Islet of Langerhans (tissue), 1 donor: ENCODE measurements around the gene CCL24.
"Not testable (repeated sequence)": the region's sequence is repeated elsewhere in the genome, so short reads cannot be mapped to it uniquely, and the experiment has no call there.

ENCODE experiments used
- FAIRE-seq: peaks from one replicate; lab custom pipeline; 2011; peaks lifted over from hg19 to GRCh38; lab: Jason Lieb, UNC

CCL24 gene

DNA sequence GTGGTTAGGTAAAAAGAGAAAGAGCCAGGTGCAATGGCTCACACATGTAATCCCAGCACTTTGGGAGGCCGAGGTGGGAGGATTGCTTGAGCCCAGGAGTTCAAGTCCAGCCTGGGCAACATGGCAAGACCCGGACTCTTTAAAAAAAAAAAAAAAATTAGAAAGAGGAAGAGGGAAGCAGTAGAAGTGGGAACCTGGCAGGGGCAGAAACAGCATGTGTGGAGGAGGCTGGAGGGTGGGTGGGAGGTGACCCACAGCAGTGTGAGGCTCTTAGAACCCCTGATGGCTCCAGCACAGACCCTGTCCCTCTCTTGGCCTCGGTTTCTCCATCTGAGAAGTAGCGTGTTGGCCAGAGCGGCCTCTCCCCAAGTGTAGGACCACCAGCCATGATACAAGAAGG lies 4.9 kb upstream of the CCL24 start:
- FAIRE-seq: no peak

DNA sequence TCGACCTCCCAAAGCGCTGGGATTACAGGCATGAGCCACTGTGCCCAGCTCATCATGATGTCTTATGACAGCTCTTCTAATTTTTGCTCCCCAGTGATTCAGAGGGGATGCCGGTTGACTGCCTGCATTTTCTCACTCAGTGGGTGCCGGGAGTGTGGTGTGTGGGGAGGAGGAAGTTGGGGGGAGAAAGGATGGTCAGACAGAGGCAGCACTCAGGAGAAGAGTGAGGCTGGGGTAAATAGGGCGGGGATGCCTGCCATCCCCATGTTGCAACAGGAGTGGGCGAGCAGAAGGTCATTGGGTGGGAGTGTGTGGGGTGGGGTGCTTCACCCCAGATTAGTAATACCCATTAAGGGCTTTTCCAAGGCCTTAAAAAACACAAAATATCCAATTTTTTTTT lies 3.5 kb upstream of the CCL24 start:
- no peak for FAIRE-seq

DNA sequence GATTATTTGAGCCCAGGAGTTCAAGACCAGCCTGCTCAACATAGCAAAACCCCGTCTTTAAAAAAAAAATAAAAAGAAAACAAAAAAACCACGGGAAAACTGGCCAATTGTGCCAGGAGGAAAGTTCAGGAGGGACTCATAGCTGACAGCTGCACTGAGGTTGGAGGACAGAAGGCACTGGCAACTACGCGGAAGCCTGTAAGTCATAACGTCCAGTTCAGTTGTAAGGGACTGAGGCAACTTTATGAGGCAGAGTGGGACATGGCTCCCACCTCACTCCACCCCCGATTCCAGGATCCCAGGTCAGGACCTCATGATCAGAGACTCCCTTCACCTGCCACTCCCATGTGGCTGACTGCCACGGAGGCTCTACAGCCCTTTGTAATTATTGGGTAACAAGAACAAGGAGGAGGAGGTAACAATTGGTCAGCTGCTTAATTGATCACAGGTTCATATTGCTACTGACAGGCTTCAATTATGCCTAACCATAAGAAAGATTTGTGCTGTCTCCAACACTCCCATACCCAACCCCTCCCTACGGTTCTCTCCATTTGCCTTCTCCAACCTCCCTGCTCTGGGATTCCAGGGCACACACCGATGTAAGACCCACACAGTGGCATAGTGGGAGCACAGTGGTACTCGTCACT lies 1.9 kb upstream of the CCL24 start:
- no peak for FAIRE-seq

DNA sequence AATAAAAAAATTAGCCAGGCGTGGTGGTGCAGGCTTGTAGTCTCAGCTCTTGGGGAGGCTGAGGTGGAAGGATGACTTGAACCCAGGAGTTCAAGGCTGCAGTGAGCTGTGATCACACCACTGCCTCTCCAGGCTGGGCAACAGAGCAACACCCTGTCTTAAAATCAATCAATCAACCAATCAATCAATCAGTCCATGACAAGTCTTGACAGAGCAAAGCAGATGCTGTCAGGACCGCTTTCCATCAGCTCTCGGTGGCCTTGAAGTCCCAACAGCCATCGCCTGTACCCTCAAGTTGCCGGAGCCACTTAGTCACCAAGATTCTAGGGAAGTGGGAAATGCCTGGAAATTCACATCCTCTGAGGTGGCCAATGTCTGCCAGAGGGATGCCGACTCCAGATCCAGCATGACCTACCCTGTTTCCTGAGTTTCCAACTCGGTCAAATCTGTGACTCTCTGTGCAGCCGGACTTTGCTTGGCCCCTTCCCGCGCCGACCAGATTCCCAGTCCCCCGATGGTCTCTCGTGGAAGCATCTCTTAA lies 871 bp upstream of the CCL24 start:
- FAIRE-seq: no peak

DNA sequence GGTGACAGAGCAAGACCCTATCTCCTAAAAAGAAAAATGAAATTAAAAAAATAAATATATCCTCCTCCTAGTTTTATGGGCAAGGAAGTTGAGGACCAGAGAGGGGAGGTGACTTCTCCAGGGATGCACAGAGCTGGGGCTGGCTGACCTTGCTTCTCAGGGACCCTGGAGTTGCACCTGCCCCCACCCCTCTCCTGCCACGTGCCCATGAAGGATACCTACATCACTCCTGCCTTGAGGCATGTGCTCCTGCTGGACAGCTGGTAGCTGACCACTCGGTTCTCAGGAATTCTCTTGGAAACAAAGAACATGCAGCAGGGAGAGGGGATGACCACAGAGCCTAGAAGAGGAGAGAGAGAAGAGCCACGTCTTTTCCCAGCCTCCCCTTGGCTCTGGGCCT lies 522 bp downstream of the CCL24 start:
- no peak for FAIRE-seq

DNA sequence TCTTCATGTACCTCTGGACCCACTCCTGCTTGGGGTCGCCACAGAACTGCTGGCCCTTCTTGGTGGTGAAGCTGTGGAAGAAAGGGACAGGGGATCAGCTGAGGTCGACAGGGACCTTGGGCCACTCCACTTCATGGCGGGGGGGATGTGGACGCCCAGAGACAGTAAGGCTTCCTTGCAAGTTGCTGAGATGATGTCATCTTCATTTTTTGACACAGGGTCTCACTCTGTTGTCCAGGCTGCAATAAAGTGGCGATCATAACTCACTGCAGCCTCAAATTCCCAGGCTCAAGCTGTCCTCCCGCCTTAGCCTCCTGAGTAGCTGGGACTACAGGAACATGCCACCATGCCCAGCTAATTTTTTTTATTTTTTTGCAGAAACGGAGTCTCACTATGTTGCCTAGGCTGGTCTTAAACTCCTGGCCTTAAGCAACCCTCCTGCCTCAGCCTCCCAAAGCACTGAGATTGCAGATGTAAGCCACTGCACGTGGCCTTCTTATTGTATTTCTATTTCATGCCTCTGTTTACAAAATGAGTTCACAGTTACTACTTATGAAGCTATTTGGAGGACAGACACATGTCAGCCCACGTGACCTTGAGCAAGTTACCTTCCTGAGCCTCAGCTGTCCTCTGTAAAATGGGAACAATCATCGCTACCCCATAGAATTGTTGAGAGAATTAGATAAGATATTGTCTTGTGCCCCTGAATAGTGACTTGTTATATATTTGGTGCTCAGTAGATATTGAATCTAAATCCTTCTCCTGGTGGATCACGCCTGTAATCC lies 1.5 kb downstream of the CCL24 start:
- no peak for FAIRE-seq

DNA sequence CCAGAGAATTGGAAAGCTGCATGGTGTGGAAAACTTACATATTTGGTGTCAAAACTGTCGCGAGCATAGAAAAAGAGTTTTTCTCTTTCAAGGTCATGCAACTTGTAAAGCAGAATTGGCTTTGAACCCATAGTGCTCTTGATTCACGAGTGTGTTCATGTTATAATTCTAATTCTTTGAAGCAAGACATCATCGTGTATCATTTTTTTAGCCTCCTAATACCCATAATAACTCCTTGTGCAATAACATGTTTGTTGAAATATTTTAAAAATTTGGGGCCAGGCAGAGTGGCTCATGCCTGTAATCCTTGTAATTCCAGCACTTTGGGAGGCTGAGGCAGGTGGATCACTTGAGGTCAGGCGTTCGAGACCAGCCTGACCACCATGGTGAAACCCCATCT lies 4.2 kb downstream of the CCL24 start:
- no peak for FAIRE-seq

DNA sequence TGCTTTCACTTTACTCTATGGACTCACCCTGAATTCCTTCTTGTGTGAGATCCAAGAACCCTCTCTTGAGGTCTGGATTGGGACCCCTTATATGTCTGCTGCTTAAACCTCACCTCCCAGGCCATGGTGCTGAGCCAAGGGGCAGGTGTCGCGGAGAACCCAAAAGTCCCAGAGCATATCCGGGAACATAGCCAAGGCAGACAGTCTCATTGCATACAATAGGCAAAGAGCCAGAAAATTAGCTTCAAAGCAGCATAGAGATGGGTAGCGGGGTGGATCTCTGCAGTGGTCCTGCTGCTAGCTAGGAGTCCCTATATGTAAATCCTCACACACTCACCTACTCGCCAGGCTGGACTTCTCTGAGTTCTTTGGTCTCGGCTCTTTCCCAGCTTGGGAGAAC lies 5.5 kb downstream of the CCL24 start:
- FAIRE-seq: no peak

DNA sequence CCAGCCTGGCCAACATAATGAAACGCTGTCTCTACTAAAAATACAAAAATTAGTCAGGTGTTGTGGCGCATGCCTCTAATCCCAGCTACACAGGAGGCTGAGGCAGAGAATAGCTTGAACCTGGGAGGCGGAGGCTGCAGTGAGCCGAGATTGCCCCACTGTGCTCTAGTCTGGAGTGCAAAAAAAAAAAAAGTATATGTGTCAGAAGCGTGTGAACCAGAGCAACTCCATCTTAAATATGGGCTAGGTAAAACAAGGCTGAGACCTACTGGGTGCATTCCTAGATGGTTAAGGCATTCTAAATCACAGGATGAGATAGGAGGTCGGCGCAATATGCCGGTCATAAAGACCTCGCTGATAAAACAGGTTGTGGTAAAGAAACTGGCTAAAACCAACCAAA lies 6.2 kb downstream of the CCL24 start:
- no peak for FAIRE-seq

DNA sequence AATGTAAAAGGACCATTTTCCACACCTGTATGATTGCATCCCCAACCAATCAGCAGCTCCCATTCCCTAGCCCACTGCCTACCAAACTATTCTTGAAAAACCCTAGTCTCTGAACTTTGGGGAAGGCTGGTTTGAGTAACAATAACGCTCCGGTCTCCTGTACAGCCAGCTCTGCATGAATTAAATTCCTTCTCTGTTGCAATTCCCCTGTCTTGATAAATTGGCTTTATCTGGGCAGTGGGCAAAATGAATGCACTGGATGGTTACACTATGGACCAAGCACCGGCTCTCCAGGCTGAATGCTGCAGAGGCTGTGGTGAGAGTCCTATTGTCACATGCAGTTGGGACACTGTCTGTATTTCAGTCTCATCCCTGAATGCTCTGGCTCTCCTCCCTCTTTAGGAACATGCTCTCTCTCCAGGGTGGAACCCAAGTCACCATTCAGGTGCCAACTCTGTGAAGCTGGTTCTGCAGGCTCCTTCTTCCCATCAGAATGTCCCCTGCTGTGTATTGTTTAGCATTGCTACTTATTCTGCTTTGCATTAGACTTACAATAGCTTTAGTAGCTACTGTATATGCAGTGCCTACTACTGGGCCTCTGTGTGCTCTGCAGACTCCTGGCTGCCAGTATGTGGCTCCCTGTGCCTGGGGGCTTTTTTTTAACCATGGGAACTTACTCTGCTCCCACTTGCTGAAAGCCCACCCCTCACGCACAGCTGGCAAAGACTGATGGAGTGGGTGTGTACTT lies 6.9 kb downstream of the CCL24 start:
- no peak for FAIRE-seq

DNA sequence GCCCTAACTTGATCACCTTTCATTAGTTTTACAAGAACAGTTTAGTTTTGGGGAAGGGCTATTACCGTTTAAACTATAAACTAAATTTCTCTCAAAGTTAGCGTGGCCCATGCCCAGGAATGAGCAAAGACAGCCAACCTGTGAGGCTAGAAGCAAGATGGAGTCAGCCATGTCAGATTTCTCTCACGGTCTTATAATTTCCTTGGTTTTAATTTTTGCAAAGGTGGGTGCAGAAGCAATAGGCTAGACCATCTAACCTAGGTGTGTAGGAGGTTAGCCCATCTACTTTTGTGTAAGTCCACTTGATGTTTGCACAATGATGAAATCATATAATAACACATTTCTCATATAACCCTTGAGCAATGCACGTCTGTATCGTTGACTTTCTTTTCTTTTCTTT lies 8.9 kb downstream of the CCL24 start:
- no peak for FAIRE-seq

DNA sequence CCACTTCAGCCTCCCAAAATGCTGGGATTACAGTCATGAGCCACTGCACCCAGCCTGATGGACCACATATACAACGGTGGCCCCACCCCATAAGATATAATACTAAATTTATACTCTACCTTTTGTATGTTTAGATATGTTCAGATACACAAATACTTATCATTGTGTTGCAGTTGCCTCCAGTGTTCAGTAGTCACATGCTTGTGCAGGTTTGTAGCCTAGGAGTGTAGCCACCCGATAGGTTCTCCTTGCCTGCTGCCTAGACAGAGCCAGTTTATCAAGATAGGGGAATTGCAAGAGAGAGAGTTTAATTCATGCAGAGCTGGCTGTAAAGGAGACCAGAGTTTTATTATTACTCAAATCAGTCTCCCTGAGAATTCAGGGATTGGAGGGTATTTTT lies 9.6 kb downstream of the CCL24 start:
- no peak for FAIRE-seq

DNA sequence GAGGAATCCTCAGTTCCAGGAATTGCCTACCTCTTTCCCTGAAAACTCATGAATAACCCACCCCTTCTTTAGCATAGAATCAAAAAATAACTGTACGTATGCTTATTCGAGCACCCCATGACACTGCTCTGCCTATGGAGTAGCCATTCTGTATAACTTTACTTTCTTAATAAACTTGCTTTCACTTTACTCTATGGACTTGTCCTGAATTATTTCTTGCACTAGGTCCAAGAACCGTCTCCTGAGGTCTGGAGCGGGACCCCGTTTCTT lies 11.1 kb downstream of the CCL24 start:
- FAIRE-seq: no peak

DNA sequence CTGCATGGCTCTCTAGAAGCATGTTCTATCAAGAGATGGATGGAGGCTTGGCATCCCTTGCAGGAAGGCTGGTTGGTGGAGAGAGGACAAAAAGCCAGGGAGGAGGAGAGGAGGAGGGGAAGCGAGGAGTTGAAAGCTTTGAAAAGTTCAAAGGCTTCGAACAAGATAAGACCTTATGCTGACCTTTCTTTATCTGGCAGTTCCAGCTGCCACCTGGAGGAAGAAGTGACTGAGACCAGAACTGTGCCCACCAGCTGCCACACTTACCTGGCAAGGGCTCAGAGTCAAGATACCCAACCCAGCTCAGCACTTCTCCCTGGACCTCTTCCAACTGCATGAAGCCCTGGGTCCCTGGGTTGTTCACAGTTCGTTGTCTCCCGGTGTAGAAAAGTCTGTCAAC lies 14.8 kb downstream of the CCL24 start:
- no peak for FAIRE-seq

DNA sequence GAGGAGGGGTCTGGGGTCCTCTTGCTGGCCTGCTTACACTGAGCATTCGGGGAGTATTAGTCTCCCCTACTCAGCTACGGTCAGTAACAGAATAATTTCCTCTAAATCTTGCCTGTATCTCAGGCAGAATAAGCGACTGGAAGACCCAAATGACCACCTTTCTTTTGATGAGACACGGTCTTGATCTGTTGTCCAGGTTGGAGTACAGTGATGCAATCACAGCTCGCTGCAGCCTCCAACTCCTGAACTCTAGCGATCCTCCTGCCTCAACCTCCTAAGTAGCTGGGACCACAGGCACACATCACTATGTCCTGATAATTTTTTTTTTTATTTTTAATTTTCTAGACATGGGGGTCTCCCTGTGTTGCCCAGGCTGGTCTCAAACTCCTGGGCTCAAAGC lies 17.2 kb downstream of the CCL24 start:
- no peak for FAIRE-seq

DNA sequence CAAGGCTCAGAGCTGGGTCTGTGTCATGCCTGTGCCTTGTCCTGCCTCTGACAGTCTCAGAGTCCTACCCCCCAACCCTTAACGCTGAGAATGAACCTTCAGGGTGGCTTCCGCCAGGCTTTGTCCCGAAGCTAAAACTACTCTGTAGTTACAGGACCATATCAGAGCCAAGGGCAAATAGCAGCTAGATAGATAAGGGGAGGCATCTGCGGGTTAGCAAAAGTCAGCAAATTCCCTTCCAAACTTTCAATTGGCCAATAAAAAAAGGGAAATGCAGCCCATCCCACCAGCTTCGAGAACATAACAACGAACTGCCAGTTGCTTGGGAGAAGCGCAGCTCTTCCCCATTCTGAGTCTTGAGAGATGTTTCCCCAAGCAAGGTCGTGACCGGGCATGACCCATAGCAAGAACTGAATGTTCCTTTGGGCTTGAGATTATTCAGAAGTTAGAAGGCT lies 17.7 kb downstream of the CCL24 start:
- no peak for FAIRE-seq

DNA sequence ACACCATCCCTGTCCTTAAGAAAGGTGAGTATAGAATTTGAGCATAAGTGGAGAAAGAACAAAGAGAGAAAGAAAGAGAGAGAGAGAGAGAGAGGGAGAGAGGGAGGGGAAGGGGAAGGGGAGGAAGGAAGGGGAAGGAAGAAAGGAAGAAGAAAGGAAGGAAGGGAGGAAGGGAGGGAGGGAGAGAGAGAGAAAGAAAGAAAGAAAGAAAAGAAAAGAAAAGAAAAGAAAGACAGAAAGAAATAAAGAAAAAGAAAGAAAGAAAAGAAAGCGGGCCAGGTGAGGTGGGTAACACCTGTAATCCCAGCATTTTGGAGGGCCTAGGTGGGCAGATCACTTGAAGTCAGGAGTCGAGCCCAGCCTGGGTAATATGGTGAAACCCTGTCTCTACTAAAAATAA lies 19.9 kb downstream of the CCL24 start:
- no peak for FAIRE-seq

DNA sequence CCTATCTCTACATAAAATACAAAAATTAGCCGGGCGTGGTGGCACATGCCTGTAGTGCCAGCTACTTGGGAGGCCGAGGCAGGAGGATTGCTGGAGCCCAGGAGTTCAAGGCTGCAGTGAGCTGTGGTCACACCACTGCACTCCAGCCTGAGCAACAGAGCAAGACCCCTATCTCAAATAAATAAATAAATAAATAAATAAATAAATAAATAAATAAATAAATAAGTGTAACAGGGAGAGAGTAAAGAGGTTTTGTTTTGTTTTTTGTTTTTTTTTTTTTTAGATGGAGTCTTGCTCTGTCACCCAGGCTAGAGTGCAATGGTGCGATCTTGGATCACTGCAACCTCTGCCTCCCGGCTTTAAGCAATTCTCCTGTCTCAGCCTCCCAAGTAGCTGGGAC lies 21.0 kb downstream of the CCL24 start:
- not testable (repeated sequence) for FAIRE-seq

DNA sequence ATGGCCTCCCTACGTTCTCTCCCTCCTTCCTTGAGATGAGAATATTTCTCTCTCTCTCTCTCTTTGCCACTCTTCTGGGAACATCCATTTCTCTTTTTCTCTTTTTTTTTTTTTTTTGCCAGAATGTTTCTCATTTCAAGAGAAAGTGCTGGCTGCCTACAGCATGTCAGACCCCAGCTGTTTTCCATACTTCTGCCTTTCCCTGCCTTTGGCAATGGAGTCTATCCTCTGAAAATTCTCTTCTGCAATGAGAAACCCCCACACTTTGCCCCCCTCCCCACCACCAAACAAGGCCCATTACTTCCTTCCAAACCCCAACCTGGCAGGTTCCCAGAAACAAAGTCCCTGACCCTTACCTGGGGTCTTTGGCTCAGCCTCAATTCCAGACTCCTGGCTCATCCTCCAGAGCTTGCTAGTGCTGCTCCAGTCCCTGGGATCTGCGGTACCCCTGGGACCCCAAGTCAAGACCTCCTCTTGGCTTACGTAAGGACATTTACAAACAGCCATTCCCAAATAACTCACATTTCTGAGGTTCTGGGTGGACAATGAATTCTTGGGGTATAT lies 24.2 kb downstream of the CCL24 start:
- FAIRE-seq: no peak

DNA sequence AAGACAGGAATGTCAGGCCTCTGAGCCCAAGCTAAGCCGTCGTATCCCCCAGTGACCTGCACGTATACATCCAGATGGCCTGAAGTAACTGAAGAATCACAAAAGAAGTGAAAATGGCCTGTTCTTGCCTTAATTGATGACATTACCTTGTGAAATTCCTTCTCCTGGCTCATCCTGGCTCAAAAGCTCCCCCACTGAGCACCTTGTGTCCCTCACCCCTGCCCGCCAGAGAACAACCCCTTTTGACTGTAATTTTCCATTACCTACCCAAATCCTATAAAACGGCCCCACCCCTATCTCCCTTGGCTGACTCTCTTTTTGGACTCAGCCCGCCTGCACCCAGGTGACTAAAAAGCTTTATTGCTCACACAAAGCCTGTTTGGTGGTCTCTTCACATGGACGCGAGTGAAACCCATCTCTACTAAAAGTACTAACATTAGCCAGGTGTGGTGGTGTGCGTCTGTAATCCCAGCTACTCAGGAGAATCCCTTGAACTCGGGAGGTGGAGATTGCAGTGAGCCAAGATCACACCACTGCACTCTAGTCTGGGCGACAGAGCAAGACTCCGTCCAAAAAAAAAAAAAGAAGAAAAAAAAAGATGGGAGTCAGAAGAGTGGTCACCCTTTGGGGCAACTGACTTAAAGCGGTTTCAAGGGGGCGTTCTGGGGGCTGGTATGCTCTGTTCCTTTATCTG lies 25.3 kb downstream of the CCL24 start:
- not testable (repeated sequence) for FAIRE-seq

DNA sequence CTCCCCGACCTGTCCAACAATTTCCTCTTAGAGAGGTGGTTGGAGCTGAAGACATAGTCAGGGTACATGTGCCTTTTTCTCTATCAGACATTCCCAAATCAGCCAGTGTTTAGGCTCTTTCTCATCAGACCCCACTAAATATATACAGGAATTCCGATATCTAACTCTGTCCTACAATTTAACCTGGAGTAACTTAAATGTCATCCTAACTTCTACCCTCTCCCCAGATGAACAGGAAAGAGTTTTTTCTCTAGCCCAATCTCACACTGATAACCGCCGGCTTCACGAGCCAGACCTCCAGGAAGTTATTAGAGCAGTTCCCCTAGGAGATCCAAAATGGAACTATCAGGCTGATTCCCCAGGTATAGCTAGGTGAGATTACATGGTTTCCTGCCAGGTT lies 30.5 kb downstream of the CCL24 start:
- FAIRE-seq: not testable (repeated sequence)

DNA sequence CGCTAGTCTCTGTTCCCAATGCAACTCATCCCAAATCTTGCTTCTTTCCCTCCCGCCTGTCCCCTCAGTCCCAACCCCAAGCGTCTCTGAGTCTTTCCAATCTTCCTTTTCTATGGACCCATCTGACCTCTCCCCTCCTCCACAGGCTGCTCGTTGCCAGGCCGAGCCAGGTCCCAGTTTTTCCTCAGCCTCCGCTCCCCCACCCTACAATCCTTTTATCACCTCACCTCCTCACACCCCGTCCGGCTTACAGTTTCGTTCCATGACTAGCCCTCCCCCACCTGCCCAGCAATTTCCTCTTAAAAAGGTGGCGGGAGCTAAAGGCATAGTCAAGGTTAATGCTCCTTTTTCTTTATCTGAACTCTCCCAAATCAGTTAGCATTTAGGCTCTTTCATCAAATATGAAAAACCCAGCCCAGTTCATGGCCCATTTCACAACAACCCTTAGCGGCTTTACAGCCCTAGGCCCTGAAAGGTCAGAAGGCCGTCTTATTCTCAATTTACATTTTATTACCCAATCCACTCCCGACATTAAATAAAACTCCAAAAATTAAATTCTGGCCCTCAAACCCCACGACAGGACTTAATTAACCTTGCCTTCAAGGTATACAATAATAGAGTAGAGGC lies 32.8 kb downstream of the CCL24 start:
- FAIRE-seq: not testable (repeated sequence)
